Hypothalamus (tissue), 51 donors: ENCODE measurements around the gene AAGAB.
"Not testable (repeated sequence)": the region's sequence is repeated elsewhere in the genome, so short reads cannot be mapped to it uniquely, and the experiment has no call there.

Experiments used
- DNase-seq, 51 donors: peaks; one replicate each; lab custom pipeline; 2025; lab: John Stamatoyannopoulos, UW

Gene AAGAB

DNA sequence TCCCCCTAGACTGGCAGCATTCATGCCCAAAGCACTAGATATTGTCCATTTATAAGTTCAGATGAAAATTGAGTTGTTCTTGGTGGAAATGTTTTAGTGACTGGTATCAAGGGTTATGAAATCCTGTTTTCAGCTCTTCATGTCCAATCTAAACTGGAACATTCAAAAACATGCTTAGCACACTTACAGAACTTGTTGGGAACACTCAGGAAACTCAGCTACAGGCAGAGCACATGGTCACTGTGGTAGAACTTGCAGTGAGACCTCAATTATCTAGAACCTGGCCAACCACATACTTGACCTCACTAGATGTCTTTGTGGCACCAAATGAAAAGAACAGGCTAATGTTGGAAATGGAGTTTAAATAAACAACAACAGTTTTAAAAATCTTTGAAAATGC, 100.2 kb downstream of the AAGAB start:
- no peak for DNase-seq

- DNase-seq: not testable (repeated sequence)
Observed at GRCh38 chr15:67153044-67153443, 101.4 kb downstream of the AAGAB start.

- DNase-seq: no peak
Observed at GRCh38 chr15:67152429-67152828, 102.0 kb downstream of the AAGAB start.
